Endothelial cell of umbilical vein (primary cell): ENCODE data around the gene PRMT7. TPM values are rescaled to one million over a fixed set of nuclear protein-coding genes. Genes with fewer than 3 reads are reported as not detected.

Experiments used
- BruUV-seq: library from RNA; stranded (reverse); fragments of 400-500 nt; replicated peaks from 2 replicates; lab custom pipeline; 2021; lab: Mats Ljungman, UMichigan
- CTCF ChIA-PET: fragments of 300-600, 350-600 bp; sonication (Branson Sonifier 250); formaldehyde crosslinking; loops from one replicate; lab custom pipeline; 2021; ENCODE audit warnings: antibody characterized with exemption, inconsistent platforms; lab: Charles Lee
- POLR2A ChIA-PET: fragments of 300-600, 350-600 bp; sonication (Branson Sonifier 250); formaldehyde crosslinking; loops from one replicate; lab custom pipeline; 2021; ENCODE audit warnings: antibody characterized with exemption, inconsistent platforms; lab: Charles Lee
- DNase-seq: peaks from one replicate; pipeline ENCODE4 v3.0.0-alpha.2; 2011; ENCODE audit warnings: low read depth, low spot score
- FAIRE-seq: peaks from 2 replicates; lab custom pipeline; 2011; peaks lifted over from hg19 to GRCh38; lab: Jason Lieb, UNC
- H2AFZ ChIP-seq: 2 replicates; pipeline ENCODE4 v1.6.0; 2012; ENCODE audit warnings: low read depth, low read length, control low read depth, inconsistent platforms
- H3K27ac ChIP-seq: 2 replicates; pipeline ENCODE4 v1.5.1; 2011; ENCODE audit warnings: low read depth, mild to moderate bottlenecking, control low read depth, low read length, moderate library complexity; ENCODE audit not compliant: insufficient read depth
- H3K27me3 ChIP-seq, 2 experiments: 2 replicates each; pipeline versions ENCODE4 v1.6.0 to v1.6.1; 2011; ENCODE audit warnings: low read length in 2 of 2, mixed read lengths in 1 of 2; ENCODE audit not compliant: control insufficient read depth in 2 of 2, insufficient read depth in 2 of 2
- H3K36me3 ChIP-seq, 2 experiments: 2 replicates in 1 of 2; 3 replicates in 1 of 2; pipeline ENCODE4 v1.5.1; 2011; ENCODE audit warnings: low read length in 2 of 2, mild to moderate bottlenecking in 1 of 2, moderate library complexity in 1 of 2; ENCODE audit not compliant: control insufficient read depth in 2 of 2, insufficient read depth in 2 of 2; ENCODE audit errors: extremely low read depth in 1 of 2
- H3K4me1 ChIP-seq: 3 replicates; pipeline ENCODE4 v1.5.1; 2011; ENCODE audit warnings: mild to moderate bottlenecking, low read length; ENCODE audit not compliant: control insufficient read depth, insufficient read depth; ENCODE audit errors: extremely low read depth
- H3K4me2 ChIP-seq: 2 replicates; pipeline ENCODE4 v1.6.1; 2011; ENCODE audit warnings: low read length, control low read depth, mixed read lengths; ENCODE audit not compliant: insufficient read depth
- H3K4me3 ChIP-seq, 3 experiments: fragments of 200-600 bp in 1 of 3; sonication (generic), shearing (Covaris generic) in 1 of 3; replicated peaks in 1 of 3; 2 replicates each; pipeline ENCODE4 v1.5.1; 2011 to 2016; ENCODE audit warnings: control low read depth in 3 of 3, low read length in 3 of 3, mild to moderate bottlenecking in 2 of 3, inconsistent platforms in 1 of 3, low read depth in 1 of 3, moderate library complexity in 1 of 3; ENCODE audit not compliant: insufficient read depth in 1 of 3
- H3K79me2 ChIP-seq: 2 replicates; pipeline ENCODE4 v1.6.0; 2012; ENCODE audit warnings: low read length, inconsistent platforms; ENCODE audit not compliant: control insufficient read depth, insufficient read depth
- H3K9ac ChIP-seq: replicated peaks from 2 replicates; pipeline ENCODE3; 2011; ENCODE audit warnings: low read length, control low read depth; ENCODE audit not compliant: insufficient read depth; ENCODE audit errors: extremely low read depth
- H3K9me1 ChIP-seq: replicated peaks from 3 replicates; pipeline ENCODE4 v1.6.0; 2011; ENCODE audit warnings: mild to moderate bottlenecking, low read length; ENCODE audit not compliant: control insufficient read depth, insufficient read depth; ENCODE audit errors: extremely low read depth
- H3K9me3 ChIP-seq: replicated peaks from 2 replicates; pipeline ENCODE4 v1.5.1; 2012; ENCODE audit warnings: low read length, inconsistent platforms; ENCODE audit not compliant: control insufficient read depth, insufficient read depth
- H4K20me1 ChIP-seq: replicated peaks from 2 replicates; pipeline ENCODE3; 2011; ENCODE audit warnings: mild to moderate bottlenecking, low read length; ENCODE audit not compliant: control insufficient read depth, insufficient read depth; ENCODE audit errors: extremely low read depth
- FOS ChIP-seq: IDR thresholded peaks from 2 replicates; pipeline ENCODE4 v1.6.1; 2011; ENCODE audit warnings: mild to moderate bottlenecking, low read length, moderate library complexity, borderline replicate concordance; ENCODE audit not compliant: insufficient read depth
- JUN ChIP-seq: IDR thresholded peaks from 2 replicates; pipeline ENCODE4 v1.6.1; 2011; ENCODE audit warnings: borderline replicate concordance, low read depth; ENCODE audit not compliant: insufficient read length, insufficient read depth
- MYC ChIP-seq: IDR thresholded peaks from one replicate; pipeline ENCODE4 v1.6.1; 2011; ENCODE audit warnings: mild to moderate bottlenecking, low read depth, low read length
- POLR2A ChIP-seq: IDR thresholded peaks from 2 replicates; pipeline ENCODE4 v1.6.1; 2012; ENCODE audit warnings: low read depth, mild to moderate bottlenecking, control low read depth, low read length
- POLR2AphosphoS5 ChIP-seq: IDR thresholded peaks from 2 replicates; pipeline ENCODE4 v1.6.1; 2012; ENCODE audit warnings: low read depth, mild to moderate bottlenecking, control low read depth, low read length, moderate library complexity; ENCODE audit not compliant: insufficient read depth
- dilution Hi-C: fragments of 300-500 bp; cut with MboI; formaldehyde crosslinking; loops from one replicate; pipeline ENCODE4 v1.15.0; 2019; ENCODE audit warnings: low sequenced_read_pairs; ENCODE audit not compliant: extremely low pct_ligation_motif_present
- intact Hi-C: fragments of 100-400 bp; cut with micrococcal nuclease; formaldehyde crosslinking; loops from one replicate; pipeline ENCODE4 v1.10.0; 2022
- polyA plus RNA-seq, 4 experiments: library from polyadenylated mRNA; depleted of rRNA in 3 of 4; stranded (reverse) in 3 of 4; unstranded in 1 of 4; fragments of >200 nt; gene quantifications; 2 replicates each; pipeline versions ENCODE4 v1.2.1 to v1.2.3, GENCODE V29; 2011 to 2012; ENCODE audit warnings: missing spikeins in 1 of 4
- total RNA-seq: library from RNA; stranded (reverse); gene quantifications from 2 replicates; pipeline ENCODE4 v1.2.3, GENCODE V29; 2021
- TF ChIP-seq, protein P1 (sequence below), 2 donors: IDR thresholded peaks; 1 replicate in 1 of 2; 2 replicates in 1 of 2; pipeline ENCODE4 v1.5.1; 2011; ENCODE audit warnings: low read length in 2 of 2, mild to moderate bottlenecking in 2 of 2, moderate library complexity in 2 of 2, control low read depth in 1 of 2, inconsistent platforms in 1 of 2, low read depth in 1 of 2; ENCODE audit not compliant: insufficient read depth in 1 of 2; ENCODE audit errors: extremely low read depth in 1 of 2

Gene PRMT7
- total and polyA plus RNA-seq, 2 donors (not counting 3 experiments of a cell fraction or from before 2014, with no cell fraction given) = 43.4 to 57.9 TPM

DNA sequence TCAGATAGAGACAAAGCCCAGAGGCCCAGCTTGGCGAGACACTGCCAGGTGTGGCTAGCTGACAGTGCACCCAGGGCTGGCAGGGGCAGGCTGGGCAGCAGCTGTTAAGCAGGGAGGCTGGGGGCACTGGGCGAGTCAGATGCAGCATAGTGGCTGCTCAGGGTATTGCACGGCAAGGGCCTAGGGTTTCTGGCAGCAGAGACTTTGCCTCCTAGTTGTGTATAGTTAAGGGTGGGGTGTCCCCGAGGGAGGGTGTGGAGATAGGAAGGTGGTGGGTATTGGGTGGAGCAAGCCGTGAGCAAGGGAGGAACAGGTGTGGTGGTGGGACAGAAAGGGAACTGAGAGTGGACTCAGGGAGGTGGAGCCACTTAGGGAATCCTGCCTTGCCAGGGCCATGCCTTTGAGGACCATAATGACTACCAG, 71.5 kb downstream of the PRMT7 start:
- Histone ChIP-seq H3K36me3 (no peaks in the 10 kb centered on the region), H3K4me1 (no peaks in the 10 kb centered on the region), H2AFZ (no peak overlapping the region), H3K79me2 (no peaks in the 10 kb centered on the region), H3K27ac (no peak overlapping the region), H3K27me3 (no peaks in the 10 kb centered on the region), H4K20me1 (no peaks in the 10 kb centered on the region), H3K9ac (no peak overlapping the region), H3K9me3 (no peaks in the 10 kb centered on the region), H3K4me3 (no peak overlapping the region), H3K9me1 (no peaks in the 10 kb centered on the region), H3K4me2 (no peak overlapping the region)
- no TSS peak for BruUV-seq
- no peak for DNase-seq
- no peak for FAIRE-seq
- intact Hi-C loops = no loop called here
- CTCF ChIA-PET = interaction anchor here (0.9 to 2.4 kb wide), 7 partner anchors 8 to 128 kb away, joined by 3 to 5 read pairs (median 4); no protein-coding TSS in a partner anchor
- POLR2A ChIA-PET = no interaction called here
- no peak for TF ChIP-seq POLR2AphosphoS5
- no peak for TF ChIP-seq FOS
- TF ChIP-seq MYC = no peak
- TF ChIP-seq, protein P1, sequence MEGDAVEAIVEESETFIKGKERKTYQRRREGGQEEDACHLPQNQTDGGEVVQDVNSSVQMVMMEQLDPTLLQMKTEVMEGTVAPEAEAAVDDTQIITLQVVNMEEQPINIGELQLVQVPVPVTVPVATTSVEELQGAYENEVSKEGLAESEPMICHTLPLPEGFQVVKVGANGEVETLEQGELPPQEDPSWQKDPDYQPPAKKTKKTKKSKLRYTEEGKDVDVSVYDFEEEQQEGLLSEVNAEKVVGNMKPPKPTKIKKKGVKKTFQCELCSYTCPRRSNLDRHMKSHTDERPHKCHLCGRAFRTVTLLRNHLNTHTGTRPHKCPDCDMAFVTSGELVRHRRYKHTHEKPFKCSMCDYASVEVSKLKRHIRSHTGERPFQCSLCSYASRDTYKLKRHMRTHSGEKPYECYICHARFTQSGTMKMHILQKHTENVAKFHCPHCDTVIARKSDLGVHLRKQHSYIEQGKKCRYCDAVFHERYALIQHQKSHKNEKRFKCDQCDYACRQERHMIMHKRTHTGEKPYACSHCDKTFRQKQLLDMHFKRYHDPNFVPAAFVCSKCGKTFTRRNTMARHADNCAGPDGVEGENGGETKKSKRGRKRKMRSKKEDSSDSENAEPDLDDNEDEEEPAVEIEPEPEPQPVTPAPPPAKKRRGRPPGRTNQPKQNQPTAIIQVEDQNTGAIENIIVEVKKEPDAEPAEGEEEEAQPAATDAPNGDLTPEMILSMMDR (IDR thresholded peaks at IDR 0.05; ENCODE audit: extremely low read depth in 1 of 2, insufficient read depth in 1 of 2, low read depth in 1 of 2, low read length in 2 of 2) = peak; percentile 32 to 43
- no peak for TF ChIP-seq POLR2A
- dilution Hi-C loops = no loop called here

DNA sequence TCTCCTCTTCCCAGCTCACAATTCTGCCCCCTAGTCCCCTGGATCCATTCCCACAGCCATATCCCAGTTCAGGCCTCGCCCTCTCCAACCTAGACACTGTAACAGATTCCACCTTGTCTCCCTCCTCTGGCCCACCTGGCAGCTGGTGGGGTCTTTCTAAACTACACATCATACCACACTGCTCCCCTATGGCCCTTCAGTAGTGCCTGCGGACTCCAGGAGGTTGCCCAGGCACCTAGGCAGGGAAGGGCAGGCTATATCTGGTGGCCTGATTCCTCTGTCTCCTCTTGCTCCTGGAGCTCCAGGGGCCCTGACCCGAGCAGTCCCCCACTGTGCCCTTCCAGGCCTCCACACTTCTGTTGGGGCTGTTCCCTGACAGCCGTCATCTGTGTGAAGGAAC, 73.0 kb downstream of the PRMT7 start:
- Histone ChIP-seq H3K4me3 (no peak overlapping the region), H3K27me3 (no peaks in the 10 kb centered on the region), H3K9me3 (no peaks in the 10 kb centered on the region), H2AFZ (no peak overlapping the region), H3K27ac (no peak overlapping the region), H4K20me1 (no peaks in the 10 kb centered on the region), H3K36me3 (no peaks in the 10 kb centered on the region), H3K4me2 (no peak overlapping the region), H3K9me1 (no peaks in the 10 kb centered on the region), H3K4me1 (no peaks in the 10 kb centered on the region), H3K79me2 (no peaks in the 10 kb centered on the region), H3K9ac (no peak overlapping the region)
- no peak for FAIRE-seq
- no peak for TF ChIP-seq JUN
- intact Hi-C loops (no loop called here), dilution Hi-C loops (no loop called here)
- no peak for DNase-seq
- ChIA-PET POLR2A (no interaction called here), CTCF (interaction anchor here (1.0 to 2.4 kb wide), 4 partner anchors 10 to 126 kb away, joined by 3 to 5 read pairs (median 3); no protein-coding TSS in a partner anchor)
- no TSS peak for BruUV-seq
